ENCODE measurements around the gene MACO1. TPM values are rescaled to one million over a fixed set of nuclear protein-coding genes. Genes with fewer than 3 reads are reported as not detected.

MACO1 gene
- total RNA-seq, 1 experiment from 2014 or later = 17.4 TPM

DNA sequence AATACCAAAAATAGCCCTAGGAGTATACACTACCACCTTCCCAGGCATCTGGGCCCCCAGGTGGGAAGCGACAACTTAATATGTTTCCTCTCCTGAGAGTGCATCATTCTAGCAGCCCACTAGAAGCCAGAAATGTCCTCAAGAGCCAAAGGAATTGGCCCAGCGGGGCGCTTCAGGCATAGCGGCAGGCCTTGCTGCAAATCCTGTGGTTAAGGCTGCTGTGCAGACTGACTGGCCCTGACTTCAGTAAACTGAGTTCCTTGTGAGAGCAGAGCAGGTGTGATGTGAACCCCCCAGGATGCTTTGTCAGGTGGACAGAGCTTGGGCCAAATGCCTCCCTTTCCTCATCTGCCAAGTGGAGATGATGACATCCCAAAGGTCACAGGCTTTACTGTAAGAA, 83.0 kb downstream of the MACO1 start:
- no peak for DNase-seq (ENCODE audit: unreplicated experiment)
- Mint-ChIP-seq H3K9me3 (ENCODE audit: unreplicated experiment) (no peaks in the 10 kb centered on the region), H3K4me1 (ENCODE audit: insufficient read depth, unreplicated experiment) (no peaks in the 10 kb centered on the region), H3K36me3 (ENCODE audit: insufficient read depth, unreplicated experiment) (no peaks in the 10 kb centered on the region), H3K27ac (ENCODE audit: low read depth, unreplicated experiment) (no peak overlapping the region), H3K27me3 (ENCODE audit: insufficient read depth, unreplicated experiment) (no peaks in the 10 kb centered on the region), H3K4me3 (ENCODE audit: unreplicated experiment) (no peak overlapping the region)
- POLR2A ChIA-PET = no interaction called here
- TF ChIP-seq, protein P1, sequence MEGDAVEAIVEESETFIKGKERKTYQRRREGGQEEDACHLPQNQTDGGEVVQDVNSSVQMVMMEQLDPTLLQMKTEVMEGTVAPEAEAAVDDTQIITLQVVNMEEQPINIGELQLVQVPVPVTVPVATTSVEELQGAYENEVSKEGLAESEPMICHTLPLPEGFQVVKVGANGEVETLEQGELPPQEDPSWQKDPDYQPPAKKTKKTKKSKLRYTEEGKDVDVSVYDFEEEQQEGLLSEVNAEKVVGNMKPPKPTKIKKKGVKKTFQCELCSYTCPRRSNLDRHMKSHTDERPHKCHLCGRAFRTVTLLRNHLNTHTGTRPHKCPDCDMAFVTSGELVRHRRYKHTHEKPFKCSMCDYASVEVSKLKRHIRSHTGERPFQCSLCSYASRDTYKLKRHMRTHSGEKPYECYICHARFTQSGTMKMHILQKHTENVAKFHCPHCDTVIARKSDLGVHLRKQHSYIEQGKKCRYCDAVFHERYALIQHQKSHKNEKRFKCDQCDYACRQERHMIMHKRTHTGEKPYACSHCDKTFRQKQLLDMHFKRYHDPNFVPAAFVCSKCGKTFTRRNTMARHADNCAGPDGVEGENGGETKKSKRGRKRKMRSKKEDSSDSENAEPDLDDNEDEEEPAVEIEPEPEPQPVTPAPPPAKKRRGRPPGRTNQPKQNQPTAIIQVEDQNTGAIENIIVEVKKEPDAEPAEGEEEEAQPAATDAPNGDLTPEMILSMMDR (IDR thresholded peaks at IDR 0.05; ENCODE audit: unreplicated experiment) = no peak
- intact Hi-C loops (cut with micrococcal nuclease) = no loop called here
- no TSS peak for BruUV-seq (replicated peaks)
- CTCF ChIA-PET = interaction anchor here (0.7 to 1.1 kb wide), 3 partner anchors 10 to 76 kb away, joined by 3 to 6 read pairs (median 3); no protein-coding TSS in a partner anchor

DNA sequence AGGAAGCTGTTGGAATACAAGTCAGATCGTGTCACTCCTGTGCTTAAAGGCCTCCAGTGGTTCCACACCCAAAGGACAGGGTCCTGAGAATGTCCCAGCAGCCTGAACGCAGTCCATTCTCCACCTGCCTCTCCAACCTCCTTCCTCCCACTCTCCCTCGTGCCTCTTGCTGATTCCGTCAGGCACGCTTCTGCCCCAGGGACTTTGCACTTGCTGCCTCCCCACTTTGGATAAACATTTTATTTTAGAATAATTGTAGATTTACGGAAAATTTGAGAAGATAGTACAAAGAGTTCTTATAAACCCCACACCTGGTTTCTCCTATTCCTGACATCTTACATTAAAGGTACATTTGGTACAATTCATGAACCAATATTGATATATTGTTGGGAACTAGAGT, 84.3 kb downstream of the MACO1 start:
- intact Hi-C loops (cut with micrococcal nuclease) = no loop called here
- POLR2A ChIA-PET = interaction anchor here (0.6 kb wide), 1 partner anchor 260 kb away, joined by 3 read pairs; no protein-coding TSS in a partner anchor
- no TSS peak for BruUV-seq (replicated peaks)

DNA sequence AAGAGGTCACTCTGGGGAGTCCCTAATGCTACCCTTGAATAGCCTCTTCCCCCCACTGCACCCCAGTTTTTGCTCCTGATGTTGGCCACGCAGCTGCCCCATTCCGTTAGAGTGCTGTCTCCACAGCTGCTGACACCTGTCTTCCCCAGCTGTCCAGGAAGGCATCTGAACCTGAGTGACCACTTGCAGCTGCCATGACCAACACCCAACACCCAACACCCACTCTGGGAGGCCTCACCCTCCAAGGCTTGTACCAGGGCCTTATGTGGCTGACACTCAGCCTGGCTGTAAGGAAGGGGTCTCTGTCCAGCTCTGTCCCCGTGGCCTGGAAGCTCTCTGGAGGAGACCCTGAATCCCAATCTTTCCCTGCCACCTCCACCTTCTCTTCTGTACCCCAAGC, 86.0 kb downstream of the MACO1 start:
- ChIA-PET POLR2A (no interaction called here), CTCF (interaction anchor here (0.6 to 0.9 kb wide), 2 partner anchors 13 to 983 kb away, joined by 3 read pairs; no protein-coding TSS in a partner anchor)
- Mint-ChIP-seq H3K36me3 (ENCODE audit: insufficient read depth, unreplicated experiment) (no peaks in the 10 kb centered on the region), H3K4me1 (ENCODE audit: insufficient read depth, unreplicated experiment) (no peaks in the 10 kb centered on the region), H3K27ac (ENCODE audit: low read depth, unreplicated experiment) (no peak overlapping the region), H3K9me3 (ENCODE audit: unreplicated experiment) (no peaks in the 10 kb centered on the region), H3K4me3 (ENCODE audit: unreplicated experiment) (no peak overlapping the region), H3K27me3 (ENCODE audit: insufficient read depth, unreplicated experiment) (no peaks in the 10 kb centered on the region)
- TF ChIP-seq, protein P1 (IDR thresholded peaks at IDR 0.05; ENCODE audit: unreplicated experiment) = no peak
- no TSS peak for BruUV-seq (replicated peaks)
- intact Hi-C loops (cut with micrococcal nuclease) = no loop called here
- no peak for DNase-seq (ENCODE audit: unreplicated experiment)

More for the DNA sequence above, 84.3 kb downstream of the MACO1 start:
- H3K27me3 Mint-ChIP-seq (ENCODE audit: insufficient read depth, unreplicated experiment) = no peaks in the 10 kb centered on the region
- DNase-seq (ENCODE audit: unreplicated experiment) = no peak
- no peaks in the 10 kb centered on the region for H3K4me1 Mint-ChIP-seq (ENCODE audit: insufficient read depth, unreplicated experiment)
- H3K9me3 Mint-ChIP-seq (ENCODE audit: unreplicated experiment) = no peaks in the 10 kb centered on the region
- no peak overlapping the region for H3K4me3 Mint-ChIP-seq (ENCODE audit: unreplicated experiment)
- no peak overlapping the region for H3K27ac Mint-ChIP-seq (ENCODE audit: low read depth, unreplicated experiment)
- TF ChIP-seq, protein P1 (IDR thresholded peaks at IDR 0.05; ENCODE audit: unreplicated experiment) = no peak
- no peaks in the 10 kb centered on the region for H3K36me3 Mint-ChIP-seq (ENCODE audit: insufficient read depth, unreplicated experiment)
- CTCF ChIA-PET = interaction anchor here (1.3 kb wide), 1 partner anchor 28 kb away, joined by 5 read pairs; the partner anchor contains the start of gene LDLRAP1

DNA sequence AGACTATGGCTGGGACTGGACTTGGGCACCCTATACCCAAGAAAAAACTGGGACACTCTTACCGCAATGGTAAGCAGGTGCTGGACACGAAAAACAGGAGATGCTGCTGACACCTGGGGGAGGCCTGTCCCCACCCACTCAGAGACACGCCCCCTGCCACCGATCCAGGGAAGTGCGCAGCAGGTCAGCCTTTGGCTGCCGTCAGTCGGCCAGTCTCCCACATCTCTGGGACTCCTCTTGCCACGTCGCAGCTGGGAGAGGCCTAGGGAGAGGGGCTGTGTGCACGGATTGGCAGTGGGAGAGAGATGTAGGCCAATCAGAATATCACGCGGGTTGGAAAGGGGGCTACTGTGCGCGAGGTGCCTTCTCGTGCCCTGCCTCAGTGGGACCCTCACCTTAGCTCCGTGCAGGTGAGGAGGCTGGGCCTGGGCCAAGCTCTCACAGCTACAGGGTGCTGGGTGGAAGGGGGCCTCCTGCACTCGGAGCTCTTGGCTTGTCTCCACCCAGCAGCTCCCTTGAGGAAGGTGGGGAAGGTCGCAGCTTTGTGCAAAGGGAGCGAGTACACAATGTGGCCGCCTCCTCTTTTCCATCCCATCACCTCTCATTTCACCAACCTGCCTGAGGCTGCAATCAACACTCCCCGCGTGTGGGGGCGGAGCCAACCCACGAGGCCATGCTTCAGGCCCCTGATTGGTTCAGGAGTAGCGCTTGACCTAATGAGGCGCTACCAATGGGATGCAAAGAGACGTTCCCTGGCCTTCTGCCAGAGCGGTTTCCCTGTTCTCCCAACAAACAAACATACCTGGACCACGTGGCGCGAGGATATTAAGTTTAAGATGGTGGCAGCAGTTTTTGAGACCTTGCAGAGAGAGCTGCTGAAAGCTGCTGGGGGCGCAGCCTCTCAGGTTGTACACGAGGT, 87.0 kb downstream of the MACO1 start:
- H3K27me3 Mint-ChIP-seq (ENCODE audit: insufficient read depth, unreplicated experiment) = no peaks in the 10 kb centered on the region
- intact Hi-C loops (cut with micrococcal nuclease) = no loop called here
- no peak overlapping the region for H3K27ac Mint-ChIP-seq (ENCODE audit: low read depth, unreplicated experiment)
- H3K4me1 Mint-ChIP-seq (ENCODE audit: insufficient read depth, unreplicated experiment) = no peaks in the 10 kb centered on the region
- H3K9me3 Mint-ChIP-seq (ENCODE audit: unreplicated experiment) = no peaks in the 10 kb centered on the region
- POLR2A ChIA-PET = interaction anchor here (0.7 kb wide), 1 partner anchor 242 kb away, joined by 3 read pairs; no protein-coding TSS in a partner anchor
- TF ChIP-seq, protein P1 (IDR thresholded peaks at IDR 0.05; ENCODE audit: unreplicated experiment) = no peak
- H3K4me3 Mint-ChIP-seq (ENCODE audit: unreplicated experiment) = no peak overlapping the region
- no TSS peak for BruUV-seq (replicated peaks)
- no peak for DNase-seq (ENCODE audit: unreplicated experiment)
- CTCF ChIA-PET = no interaction called here
- no peaks in the 10 kb centered on the region for H3K36me3 Mint-ChIP-seq (ENCODE audit: insufficient read depth, unreplicated experiment)
